Dendritic cell treated with granulocyte-macrophage colony-stimulating factor and Interleukin-4, amounts not matched to agents 40 ng/mL and 50 ng/mL, for 4 days (primary cell): ENCODE results near the gene PCP4L1.

Experiments
- H3K27ac Mint-ChIP-seq: one replicate; pipeline ENCODE4 v1.8.0; 2022; ENCODE audit warnings: mild to moderate bottlenecking, mixed read lengths
- H3K27me3 Mint-ChIP-seq: one replicate; pipeline ENCODE4 v1.8.0; 2022; ENCODE audit warnings: mild to moderate bottlenecking, mixed read lengths
- H3K36me3 Mint-ChIP-seq: one replicate; pipeline ENCODE4 v1.8.0; 2022; ENCODE audit warnings: low read depth, mixed read lengths
- H3K4me1 Mint-ChIP-seq: one replicate; pipeline ENCODE4 v1.8.0; 2022; ENCODE audit warnings: low read depth, mixed read lengths
- H3K4me3 Mint-ChIP-seq: one replicate; pipeline ENCODE4 v1.8.0; 2022; ENCODE audit warnings: mild to moderate bottlenecking, moderate library complexity, mixed read lengths
- H3K9me3 Mint-ChIP-seq: one replicate; pipeline ENCODE4 v1.8.0; 2022; ENCODE audit warnings: mixed read lengths
- intact Hi-C: fragments of 100-400 bp; cut with micrococcal nuclease; formaldehyde crosslinking; loops from one replicate; pipeline ENCODE4 v1.15.0; 2022

Gene PCP4L1

DNA sequence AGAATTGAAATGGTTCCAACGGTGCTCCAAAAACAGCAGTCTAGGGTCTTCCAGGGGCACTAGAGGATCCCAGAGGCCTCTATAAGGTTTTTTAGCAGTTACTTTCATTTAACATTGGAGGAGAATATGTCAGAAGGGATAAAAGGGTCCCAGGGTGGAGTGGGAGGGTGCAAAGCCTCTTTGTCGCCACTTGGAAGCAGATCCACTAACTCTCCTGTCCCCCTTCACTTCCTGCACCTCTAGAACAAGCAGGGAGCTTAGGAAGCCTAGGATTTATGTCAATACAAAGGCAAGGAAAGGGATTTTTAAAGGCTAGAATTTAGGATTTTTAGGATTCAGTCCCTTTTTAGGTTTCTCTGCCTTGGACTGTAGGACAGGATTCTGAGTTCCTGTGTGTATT is 8.3 kb downstream of the PCP4L1 start:
- no peaks in the 10 kb centered on the region for H3K36me3 Mint-ChIP-seq
- peaks cover 17% of the 10 kb centered on the region for H3K27me3 Mint-ChIP-seq
- no peak overlapping the region for H3K27ac Mint-ChIP-seq
- no peak overlapping the region for H3K4me3 Mint-ChIP-seq
- peaks cover 11% of the 10 kb centered on the region for H3K4me1 Mint-ChIP-seq
- H3K9me3 Mint-ChIP-seq: no peaks in the 10 kb centered on the region
- intact Hi-C loops: no loop called here

DNA sequence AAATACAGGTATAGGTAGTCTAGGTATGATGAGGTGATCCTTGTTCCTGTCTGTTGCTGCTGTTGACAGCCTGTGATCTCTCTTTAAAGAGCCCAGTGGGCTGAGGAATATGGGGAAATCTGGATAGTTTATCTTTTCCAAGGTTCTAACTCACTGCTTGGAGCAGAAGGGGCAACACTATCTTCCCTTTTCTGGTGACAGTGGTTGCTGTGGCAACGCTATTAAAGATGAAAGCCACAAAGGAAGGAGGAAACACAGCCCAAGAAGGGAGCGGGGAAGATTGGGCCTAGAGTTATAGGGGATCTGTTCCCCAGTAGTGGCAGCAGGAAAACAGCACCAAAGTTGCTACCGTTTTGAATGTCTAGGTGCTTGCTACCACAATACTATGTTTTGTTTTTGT is 8.8 kb downstream of the PCP4L1 start:
- H3K4me1 Mint-ChIP-seq: peaks cover 11% of the 10 kb centered on the region
- peaks cover 14% of the 10 kb centered on the region for H3K27me3 Mint-ChIP-seq
- no peaks in the 10 kb centered on the region for H3K9me3 Mint-ChIP-seq
- intact Hi-C loops: no loop called here
- no peak overlapping the region for H3K4me3 Mint-ChIP-seq
- H3K36me3 Mint-ChIP-seq: no peaks in the 10 kb centered on the region
- no peak overlapping the region for H3K27ac Mint-ChIP-seq

DNA sequence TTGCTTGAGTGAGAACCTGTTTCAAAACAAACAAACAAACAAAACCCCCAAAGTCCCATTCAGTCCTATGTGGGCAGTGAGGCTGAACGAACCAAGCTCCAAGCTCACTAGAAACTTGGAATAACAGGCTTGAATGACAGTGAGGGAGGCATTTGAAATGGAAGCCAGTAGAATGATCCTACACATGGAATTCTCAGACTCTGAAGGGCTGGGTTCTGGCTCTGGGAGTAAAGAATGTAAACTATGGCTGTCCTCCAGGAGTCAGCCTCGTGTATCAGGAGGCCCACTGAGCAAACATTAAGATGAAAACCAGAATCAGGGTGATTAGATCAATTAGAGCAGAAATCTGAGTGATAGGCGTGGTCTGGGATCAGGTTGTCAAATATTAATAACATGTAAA is 14.9 kb downstream of the PCP4L1 start:
- Mint-ChIP-seq H3K4me1 (no peaks in the 10 kb centered on the region), H3K27me3 (peaks cover 29% of the 10 kb centered on the region), H3K4me3 (no peak overlapping the region), H3K27ac (no peak overlapping the region), H3K9me3 (no peaks in the 10 kb centered on the region), H3K36me3 (no peaks in the 10 kb centered on the region)
- intact Hi-C loops: no loop called here

DNA sequence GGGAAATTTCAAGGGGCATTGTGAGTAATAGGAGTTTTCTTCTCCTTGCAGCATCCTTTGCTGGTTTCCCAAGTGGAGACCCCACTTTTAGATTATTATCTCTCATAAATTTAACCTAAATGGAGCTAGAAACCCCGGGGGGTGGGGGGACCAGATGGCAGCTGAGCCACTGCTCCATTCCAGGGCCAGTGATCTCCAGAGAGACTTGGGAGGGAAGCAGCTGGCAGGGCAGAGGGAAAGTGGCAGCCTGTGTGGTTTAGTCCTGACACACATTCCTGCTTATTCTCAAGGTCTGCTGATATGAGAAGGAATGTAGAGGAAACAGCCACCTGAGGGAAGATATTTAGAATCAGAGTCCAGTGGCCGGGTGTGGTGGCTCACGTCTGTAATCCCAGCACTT is 16.3 kb downstream of the PCP4L1 start:
- intact Hi-C loops: no loop called here
- Mint-ChIP-seq H3K9me3 (no peaks in the 10 kb centered on the region), H3K4me3 (no peak overlapping the region), H3K27me3 (peaks cover 32% of the 10 kb centered on the region), H3K27ac (no peak overlapping the region), H3K4me1 (no peaks in the 10 kb centered on the region), H3K36me3 (no peaks in the 10 kb centered on the region)

DNA sequence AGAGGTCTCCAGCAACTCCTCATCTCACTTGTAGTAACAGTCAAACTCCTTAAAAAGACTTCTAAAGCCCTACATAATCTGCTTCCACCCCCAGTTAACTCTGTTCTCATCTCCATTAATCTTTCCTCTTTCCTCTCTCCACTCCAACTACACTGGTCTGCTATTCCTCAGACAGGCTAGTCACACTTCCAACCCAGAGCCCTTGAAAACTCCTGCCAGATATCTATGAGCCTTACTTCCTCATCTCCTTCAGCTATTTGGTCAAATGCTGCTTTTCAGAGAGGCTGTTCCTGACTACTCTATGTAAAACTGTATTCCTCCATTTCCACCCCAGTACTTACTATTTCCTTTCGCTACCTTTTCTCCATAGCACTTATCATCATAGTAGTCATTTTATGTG is 24.4 kb downstream of the PCP4L1 start:
- Mint-ChIP-seq H3K27me3 (peaks cover 19% of the 10 kb centered on the region), H3K36me3 (no peaks in the 10 kb centered on the region), H3K4me1 (peaks cover 13% of the 10 kb centered on the region), H3K27ac (no peak overlapping the region), H3K4me3 (no peak overlapping the region), H3K9me3 (no peaks in the 10 kb centered on the region)
- intact Hi-C loops: no loop called here

DNA sequence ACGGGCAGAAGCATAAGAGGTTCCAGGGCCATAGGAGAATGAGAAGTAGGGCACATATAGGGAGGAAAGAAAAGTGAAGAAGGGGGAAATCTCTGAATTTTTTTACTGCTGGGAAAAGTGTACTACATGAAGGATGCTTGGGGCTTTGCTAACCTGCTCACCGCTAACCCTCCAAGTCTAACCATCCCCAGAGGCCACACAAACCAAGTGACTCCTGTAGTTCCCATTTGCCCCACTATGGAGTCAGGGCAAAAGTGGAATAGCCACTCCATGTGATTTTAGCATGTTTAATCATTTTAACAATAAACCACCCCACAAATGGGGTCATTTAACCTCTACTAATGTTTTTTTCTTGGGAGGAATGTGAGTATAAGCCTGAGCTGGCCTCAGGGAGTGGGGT is 26.6 kb downstream of the PCP4L1 start:
- peaks cover 12% of the 10 kb centered on the region for H3K27me3 Mint-ChIP-seq
- intact Hi-C loops: no loop called here
- H3K9me3 Mint-ChIP-seq: no peaks in the 10 kb centered on the region
- H3K36me3 Mint-ChIP-seq: no peaks in the 10 kb centered on the region
- H3K4me1 Mint-ChIP-seq: peaks cover 17% of the 10 kb centered on the region
- H3K27ac Mint-ChIP-seq: no peak overlapping the region
- H3K4me3 Mint-ChIP-seq: no peak overlapping the region

DNA sequence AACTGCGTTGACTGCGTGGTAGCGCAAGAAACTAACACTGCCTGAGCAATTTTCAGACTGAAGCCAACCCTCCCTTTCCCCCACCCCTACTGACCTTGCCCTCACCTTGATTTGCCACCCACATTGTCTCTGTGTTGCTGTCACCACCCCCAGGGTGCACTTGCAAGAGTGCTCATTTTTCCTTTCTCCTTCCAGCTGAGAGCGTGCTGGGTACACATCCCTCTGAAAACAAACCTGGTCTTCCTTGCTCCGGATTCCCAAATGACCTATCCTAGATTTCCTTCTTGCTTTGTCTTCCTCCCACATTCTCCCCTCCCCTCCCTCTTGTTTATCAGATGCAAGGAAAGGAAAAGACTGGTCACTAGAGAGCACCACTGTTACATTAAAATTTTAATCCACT is 27.0 kb downstream of the PCP4L1 start:
- Mint-ChIP-seq H3K4me1 (peaks cover 20% of the 10 kb centered on the region), H3K27ac (no peak overlapping the region), H3K36me3 (no peaks in the 10 kb centered on the region), H3K9me3 (no peaks in the 10 kb centered on the region), H3K27me3 (peaks cover 12% of the 10 kb centered on the region), H3K4me3 (no peak overlapping the region)
- intact Hi-C loops: no loop called here

DNA sequence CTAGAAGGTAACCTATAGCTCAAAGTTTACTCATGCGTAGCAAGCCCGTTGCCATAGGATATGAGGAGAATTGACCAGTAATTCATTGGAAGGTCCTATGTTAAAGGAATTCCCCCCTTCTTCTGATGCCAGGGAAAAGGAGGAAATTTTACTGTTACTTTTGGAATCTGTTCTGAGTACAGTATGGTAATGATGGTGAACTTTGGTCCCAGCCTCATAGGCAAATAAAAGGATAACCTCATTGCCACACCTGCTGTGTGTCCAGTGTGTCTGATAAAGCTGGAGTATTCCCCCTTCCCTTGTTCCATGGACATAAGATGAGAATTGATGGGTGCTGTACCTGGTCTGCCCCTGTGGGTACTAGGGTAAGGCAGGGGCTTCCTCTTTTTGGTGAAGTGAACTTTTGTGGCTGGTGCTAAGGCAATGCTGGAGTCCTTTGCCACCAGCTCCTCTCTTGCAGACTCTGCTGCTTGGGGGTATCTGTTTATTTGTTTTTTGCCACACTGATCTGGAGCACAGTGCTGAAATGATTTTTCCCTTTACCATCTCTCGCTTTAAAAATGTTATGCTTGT is 29.0 kb downstream of the PCP4L1 start:
- H3K36me3 Mint-ChIP-seq: no peaks in the 10 kb centered on the region
- H3K27ac Mint-ChIP-seq: peak overlapping the region; percentile 18
- peaks cover 20% of the 10 kb centered on the region for H3K4me1 Mint-ChIP-seq
- peaks cover 7% of the 10 kb centered on the region for H3K27me3 Mint-ChIP-seq
- H3K4me3 Mint-ChIP-seq: no peak overlapping the region
- H3K9me3 Mint-ChIP-seq: no peaks in the 10 kb centered on the region
- intact Hi-C loops: no loop called here

DNA sequence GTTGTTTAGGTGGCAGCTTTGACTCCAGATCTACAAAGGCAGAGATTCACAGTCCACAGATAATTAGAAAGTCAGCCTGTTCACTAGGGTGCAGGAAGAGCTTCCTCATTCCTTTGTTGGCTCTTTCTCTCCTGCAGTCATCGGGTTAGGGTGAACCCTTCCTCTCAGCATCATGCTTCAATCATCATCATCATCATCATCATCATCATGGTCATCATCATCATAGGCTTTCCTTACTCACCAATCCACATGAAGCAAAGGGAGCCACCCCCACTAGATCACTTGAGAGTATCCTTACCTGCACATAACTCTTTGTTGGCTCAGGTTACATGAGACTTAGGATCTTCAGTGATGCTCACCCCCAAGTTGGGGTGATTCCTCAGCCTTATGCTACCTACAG is 32.2 kb downstream of the PCP4L1 start:
- no peaks in the 10 kb centered on the region for H3K27me3 Mint-ChIP-seq
- no peaks in the 10 kb centered on the region for H3K9me3 Mint-ChIP-seq
- no peaks in the 10 kb centered on the region for H3K36me3 Mint-ChIP-seq
- peaks cover 14% of the 10 kb centered on the region for H3K4me1 Mint-ChIP-seq
- no peak overlapping the region for H3K4me3 Mint-ChIP-seq
- intact Hi-C loops: loop anchor here (2.0 kb wide), 1 partner anchor 64 kb away; the partner anchor contains the start of gene TOMM40L
- no peak overlapping the region for H3K27ac Mint-ChIP-seq

DNA sequence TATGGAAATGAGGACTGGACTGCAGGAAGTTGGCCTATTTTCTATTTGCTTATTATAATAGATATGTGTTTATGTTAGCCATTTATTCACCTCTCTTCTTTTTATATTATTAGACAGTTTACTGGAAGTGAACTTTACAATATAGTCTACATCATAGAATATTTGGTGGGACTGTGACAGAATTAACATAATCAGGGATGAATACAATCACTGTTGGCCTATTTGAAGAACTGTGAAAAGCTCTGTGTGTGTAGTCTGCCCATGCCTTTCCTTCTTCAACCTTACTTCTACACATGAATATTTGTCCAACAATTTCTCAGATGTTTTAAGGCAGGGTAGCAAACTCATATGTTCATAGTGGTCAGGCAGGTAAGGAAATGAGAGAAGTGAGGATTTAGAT is 38.9 kb downstream of the PCP4L1 start:
- Mint-ChIP-seq H3K4me1 (peaks cover 25% of the 10 kb centered on the region), H3K27ac (peak overlapping the region; percentile 8), H3K27me3 (no peaks in the 10 kb centered on the region), H3K9me3 (no peaks in the 10 kb centered on the region), H3K36me3 (no peaks in the 10 kb centered on the region), H3K4me3 (no peak overlapping the region)
- intact Hi-C loops: no loop called here

DNA sequence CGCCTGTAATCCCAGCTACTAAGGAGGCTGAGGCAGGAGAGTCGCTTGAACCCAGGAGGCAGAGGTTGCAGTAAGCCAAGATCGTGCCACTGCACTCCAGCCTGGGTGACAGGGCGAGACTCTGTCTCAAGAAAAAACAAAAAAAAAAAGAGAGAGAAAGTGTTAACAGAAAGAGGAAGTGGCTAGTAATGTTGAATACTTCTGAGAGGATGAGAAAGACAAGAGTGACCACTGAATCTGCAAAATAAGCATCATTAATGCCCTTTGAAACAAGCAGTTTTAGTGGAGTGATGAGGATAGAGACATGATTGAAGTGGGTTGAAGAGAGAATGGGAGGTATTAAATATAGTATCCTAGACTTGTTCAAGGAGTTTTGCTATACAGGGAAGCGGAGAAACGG is 39.6 kb downstream of the PCP4L1 start:
- Mint-ChIP-seq H3K27me3 (no peaks in the 10 kb centered on the region), H3K4me3 (no peak overlapping the region), H3K4me1 (peaks cover 28% of the 10 kb centered on the region), H3K27ac (peak overlapping the region; percentile 8), H3K36me3 (peaks cover 2% of the 10 kb centered on the region), H3K9me3 (no peaks in the 10 kb centered on the region)
- intact Hi-C loops: no loop called here

DNA sequence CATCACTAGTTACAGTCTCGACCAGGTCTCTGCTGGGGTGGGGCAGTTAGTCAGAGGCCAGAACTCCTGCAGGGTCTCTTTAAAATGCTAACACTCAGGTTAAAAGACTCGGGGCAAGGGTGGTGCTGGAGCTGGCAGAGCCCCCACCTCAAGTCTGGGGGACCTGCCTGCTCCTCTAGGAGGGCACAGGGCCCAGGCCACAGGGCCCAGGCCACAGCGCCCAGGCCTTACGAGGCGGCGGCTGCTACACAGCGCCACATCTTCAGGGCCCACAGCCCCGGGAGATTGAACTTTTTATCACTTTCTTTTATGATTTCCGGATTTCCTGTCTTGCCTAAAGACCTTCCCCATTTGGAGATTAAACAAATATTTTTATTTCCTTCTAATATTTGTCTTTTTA is 40.8 kb downstream of the PCP4L1 start:
- no peak overlapping the region for H3K4me3 Mint-ChIP-seq
- no peak overlapping the region for H3K27ac Mint-ChIP-seq
- H3K4me1 Mint-ChIP-seq: peaks cover 33% of the 10 kb centered on the region
- intact Hi-C loops: no loop called here
- H3K9me3 Mint-ChIP-seq: no peaks in the 10 kb centered on the region
- peaks cover 6% of the 10 kb centered on the region for H3K36me3 Mint-ChIP-seq
- H3K27me3 Mint-ChIP-seq: no peaks in the 10 kb centered on the region

DNA sequence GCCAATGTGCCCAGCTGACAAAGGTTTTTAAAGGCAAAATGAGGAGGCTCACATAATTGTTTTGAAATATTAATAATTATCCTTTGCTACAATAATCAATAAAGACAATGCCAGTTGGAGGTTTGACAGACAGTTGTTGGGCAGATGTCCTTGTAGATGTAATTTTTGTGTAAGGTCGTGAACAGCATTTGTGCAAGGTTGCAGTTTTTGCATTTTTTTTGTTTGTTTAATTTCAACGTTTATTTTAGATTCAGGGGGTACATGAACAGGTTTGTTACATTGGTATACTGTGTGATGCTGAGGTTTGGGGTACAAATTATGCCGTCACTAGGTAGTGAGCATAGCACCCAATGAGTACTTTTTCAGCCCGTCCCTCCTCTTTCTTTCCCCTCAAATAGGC is 41.9 kb downstream of the PCP4L1 start:
- H3K4me1 Mint-ChIP-seq: peaks cover 44% of the 10 kb centered on the region
- H3K36me3 Mint-ChIP-seq: peaks cover 6% of the 10 kb centered on the region
- H3K27ac Mint-ChIP-seq: no peak overlapping the region
- H3K9me3 Mint-ChIP-seq: no peaks in the 10 kb centered on the region
- H3K4me3 Mint-ChIP-seq: no peak overlapping the region
- no peaks in the 10 kb centered on the region for H3K27me3 Mint-ChIP-seq
- intact Hi-C loops: loop anchor here (10.0 kb wide), 1 partner anchor 74 kb away; no protein-coding TSS in a partner anchor

DNA sequence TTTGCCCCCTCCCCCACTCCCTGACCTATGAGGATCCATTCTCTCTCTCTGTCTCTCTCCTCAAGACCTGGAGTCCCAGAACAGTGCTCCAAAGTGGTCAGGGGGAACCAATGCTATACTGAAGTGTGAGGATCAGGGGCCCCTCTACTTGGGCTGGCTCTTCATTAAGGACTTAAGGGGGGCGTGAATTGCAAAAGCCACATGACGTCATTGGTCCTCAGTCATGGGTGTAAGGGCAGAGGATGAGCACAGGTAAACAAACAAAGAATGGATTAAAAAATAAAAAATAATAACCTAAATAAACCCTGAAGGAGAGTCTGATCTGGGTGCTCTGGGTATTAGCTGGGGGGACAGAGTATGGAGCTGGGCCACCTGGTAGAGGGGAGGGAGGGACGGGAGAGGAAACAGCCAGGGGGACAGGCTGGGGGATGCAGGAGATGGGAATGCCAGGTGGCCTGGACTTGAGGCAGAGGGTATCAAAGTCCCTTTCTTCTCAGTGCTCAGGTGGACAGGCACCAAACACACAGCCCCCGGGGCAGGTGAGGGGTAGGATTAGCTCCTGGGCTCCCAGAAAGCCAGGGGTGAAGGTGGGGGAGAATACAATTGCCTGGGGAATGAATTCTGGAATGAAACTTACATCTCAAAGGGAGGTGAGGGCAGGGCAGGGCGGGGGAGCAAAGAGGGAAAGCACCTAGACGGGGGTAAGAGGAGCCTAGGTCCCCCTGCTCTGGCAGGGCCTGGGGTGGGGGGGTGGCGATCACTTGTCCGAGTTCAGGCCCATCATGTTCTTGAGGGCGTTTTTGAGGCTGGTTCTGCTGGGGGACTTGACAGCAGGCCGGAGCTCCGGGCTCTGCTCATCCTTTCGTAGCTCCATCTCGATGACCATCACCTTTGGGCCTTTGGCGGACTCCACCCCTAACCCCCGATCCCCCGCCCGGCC is 46.7 kb downstream of the PCP4L1 start:
- no peaks in the 10 kb centered on the region for H3K9me3 Mint-ChIP-seq
- peaks cover 11% of the 10 kb centered on the region for H3K36me3 Mint-ChIP-seq
- peak overlapping the region; percentile 85 for H3K4me3 Mint-ChIP-seq
- intact Hi-C loops: loop anchor here (10.0 kb wide), 1 partner anchor 70 kb away; no protein-coding TSS in a partner anchor
- H3K4me1 Mint-ChIP-seq: peaks cover 53% of the 10 kb centered on the region
- peak overlapping the region; percentile 92 for H3K27ac Mint-ChIP-seq
- H3K27me3 Mint-ChIP-seq: no peaks in the 10 kb centered on the region
